ENCODE measurements around the gene ARMC3. TPM values are rescaled to one million over a fixed set of nuclear protein-coding genes. Genes with fewer than 3 reads are reported as not detected.

Gene ARMC3
- total and polyA plus RNA-seq, 9 of the 15 experiments (the other 6 are each of a cell fraction or from before 2014, with no cell fraction given): 0.33 to 1.1 (median 0.62) TPM

DNA sequence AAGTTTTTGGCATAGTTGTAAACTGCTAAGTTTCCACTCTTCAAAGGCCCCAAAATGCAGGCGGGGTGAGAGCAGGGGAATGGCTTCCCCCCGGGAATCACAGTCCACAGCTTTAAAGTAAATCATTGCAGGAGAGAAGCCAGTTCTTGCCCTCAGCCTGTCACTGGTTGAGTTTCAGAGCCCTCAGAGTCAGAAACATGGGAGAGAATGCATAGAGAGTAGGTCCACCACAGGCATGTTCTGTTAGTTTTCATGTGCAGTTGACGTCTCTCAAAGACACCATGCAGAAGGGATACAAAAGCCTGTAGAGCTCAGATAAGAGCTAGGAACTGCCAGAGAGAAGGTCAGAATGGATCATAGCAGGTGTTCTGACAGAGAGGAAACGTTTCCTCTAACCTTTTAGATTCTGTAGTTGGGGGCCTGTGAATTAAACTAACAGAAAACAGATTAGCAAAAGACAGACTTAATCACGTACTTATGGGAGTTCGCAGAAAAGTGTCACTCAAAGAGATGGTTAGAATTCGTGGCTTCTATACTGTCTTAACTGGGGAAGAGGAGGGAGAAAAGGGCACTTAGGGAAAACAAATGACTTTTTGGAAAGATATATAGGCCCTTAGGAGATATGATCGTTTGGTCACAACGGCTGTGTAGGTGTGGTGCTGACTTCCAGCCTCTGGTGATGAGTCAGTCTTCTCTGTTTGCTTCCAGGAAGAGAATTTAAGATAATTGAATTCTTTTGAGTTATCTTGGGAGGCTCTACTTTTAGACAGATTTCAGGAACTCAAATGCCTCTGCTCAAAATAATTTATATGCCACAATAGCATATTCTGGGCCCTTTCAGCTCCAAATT lies 119.6 kb downstream of the ARMC3 start (continued):
- TF ChIP-seq, protein P1, sequence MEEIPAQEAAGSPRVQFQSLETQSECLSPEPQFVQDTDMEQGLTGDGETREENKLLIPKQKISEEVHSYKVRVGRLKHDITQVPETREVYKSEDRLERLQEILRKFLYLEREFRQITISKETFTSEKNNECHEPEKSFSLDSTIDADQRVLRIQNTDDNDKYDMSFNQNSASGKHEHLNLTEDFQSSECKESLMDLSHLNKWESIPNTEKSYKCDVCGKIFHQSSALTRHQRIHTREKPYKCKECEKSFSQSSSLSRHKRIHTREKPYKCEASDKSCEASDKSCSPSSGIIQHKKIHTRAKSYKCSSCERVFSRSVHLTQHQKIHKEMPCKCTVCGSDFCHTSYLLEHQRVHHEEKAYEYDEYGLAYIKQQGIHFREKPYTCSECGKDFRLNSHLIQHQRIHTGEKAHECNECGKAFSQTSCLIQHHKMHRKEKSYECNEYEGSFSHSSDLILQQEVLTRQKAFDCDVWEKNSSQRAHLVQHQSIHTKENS (CRISPR knock-in tag; IDR thresholded peaks at IDR 0.05): no peak
- TF ChIP-seq, protein P2, sequence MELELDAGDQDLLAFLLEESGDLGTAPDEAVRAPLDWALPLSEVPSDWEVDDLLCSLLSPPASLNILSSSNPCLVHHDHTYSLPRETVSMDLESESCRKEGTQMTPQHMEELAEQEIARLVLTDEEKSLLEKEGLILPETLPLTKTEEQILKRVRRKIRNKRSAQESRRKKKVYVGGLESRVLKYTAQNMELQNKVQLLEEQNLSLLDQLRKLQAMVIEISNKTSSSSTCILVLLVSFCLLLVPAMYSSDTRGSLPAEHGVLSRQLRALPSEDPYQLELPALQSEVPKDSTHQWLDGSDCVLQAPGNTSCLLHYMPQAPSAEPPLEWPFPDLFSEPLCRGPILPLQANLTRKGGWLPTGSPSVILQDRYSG (tag; conservative IDR thresholded peaks at IDR 0.05; ENCODE audit: low read depth): peak; percentile 51; the same call in 1 of the 2 replicates
- TF ChIP-seq ZNF3 (CRISPR knock-in tag; IDR thresholded peaks at IDR 0.05) (no peak), ZNF133 (CRISPR knock-in tag; IDR thresholded peaks at IDR 0.05) (no peak), ZNF644 (tag; IDR thresholded peaks at IDR 0.05; ENCODE audit: low read depth) (peak; percentile 84; the same call in 1 of the 2 replicates), HCFC1 (IDR thresholded peaks at IDR 0.05; ENCODE audit: low read depth, low read length) (no peak), NFRKB (IDR thresholded peaks at IDR 0.05; ENCODE audit: low read depth) (peak; percentile 86; the same call in 1 of the 2 replicates), ZNF695 (CRISPR knock-in tag; IDR thresholded peaks at IDR 0.05) (no peak), HOXB6 (CRISPR knock-in tag; IDR thresholded peaks at IDR 0.05; ENCODE audit: borderline replicate concordance) (no peak), ZNF707 (CRISPR knock-in tag; conservative IDR thresholded peaks at IDR 0.05) (no peak), HMGN3 (IDR thresholded peaks at IDR 0.05; ENCODE audit: borderline replicate concordance, extremely low read depth, insufficient read length, low read depth, low read length) (no peak), ZNF431 (CRISPR knock-in tag; IDR thresholded peaks at IDR 0.05) (no peak), SMAD4 (CRISPR knock-in tag; conservative IDR thresholded peaks at IDR 0.05) (peak; percentile 74; the same call in 1 of the 2 replicates)
- TF ChIP-seq, protein P3, sequence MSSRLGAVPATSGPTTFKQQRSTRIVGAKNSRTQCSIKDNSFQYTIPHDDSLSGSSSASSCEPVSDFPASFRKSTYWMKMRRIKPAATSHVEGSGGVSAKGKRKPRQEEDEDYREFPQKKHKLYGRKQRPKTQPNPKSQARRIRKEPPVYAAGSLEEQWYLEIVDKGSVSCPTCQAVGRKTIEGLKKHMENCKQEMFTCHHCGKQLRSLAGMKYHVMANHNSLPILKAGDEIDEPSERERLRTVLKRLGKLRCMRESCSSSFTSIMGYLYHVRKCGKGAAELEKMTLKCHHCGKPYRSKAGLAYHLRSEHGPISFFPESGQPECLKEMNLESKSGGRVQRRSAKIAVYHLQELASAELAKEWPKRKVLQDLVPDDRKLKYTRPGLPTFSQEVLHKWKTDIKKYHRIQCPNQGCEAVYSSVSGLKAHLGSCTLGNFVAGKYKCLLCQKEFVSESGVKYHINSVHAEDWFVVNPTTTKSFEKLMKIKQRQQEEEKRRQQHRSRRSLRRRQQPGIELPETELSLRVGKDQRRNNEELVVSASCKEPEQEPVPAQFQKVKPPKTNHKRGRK (tag; IDR thresholded peaks at IDR 0.05): no peak
- TF ChIP-seq, protein P4, sequence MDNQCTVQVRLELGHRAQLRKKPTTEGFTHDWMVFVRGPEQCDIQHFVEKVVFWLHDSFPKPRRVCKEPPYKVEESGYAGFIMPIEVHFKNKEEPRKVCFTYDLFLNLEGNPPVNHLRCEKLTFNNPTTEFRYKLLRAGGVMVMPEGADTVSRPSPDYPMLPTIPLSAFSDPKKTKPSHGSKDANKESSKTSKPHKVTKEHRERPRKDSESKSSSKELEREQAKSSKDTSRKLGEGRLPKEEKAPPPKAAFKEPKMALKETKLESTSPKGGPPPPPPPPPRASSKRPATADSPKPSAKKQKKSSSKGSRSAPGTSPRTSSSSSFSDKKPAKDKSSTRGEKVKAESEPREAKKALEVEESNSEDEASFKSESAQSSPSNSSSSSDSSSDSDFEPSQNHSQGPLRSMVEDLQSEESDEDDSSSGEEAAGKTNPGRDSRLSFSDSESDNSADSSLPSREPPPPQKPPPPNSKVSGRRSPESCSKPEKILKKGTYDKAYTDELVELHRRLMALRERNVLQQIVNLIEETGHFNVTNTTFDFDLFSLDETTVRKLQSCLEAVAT (IDR thresholded peaks at IDR 0.05): peak in 1 of 2 experiments; percentile 65; a peak in 2 of 4 replicates
- TF ChIP-seq, protein P5, sequence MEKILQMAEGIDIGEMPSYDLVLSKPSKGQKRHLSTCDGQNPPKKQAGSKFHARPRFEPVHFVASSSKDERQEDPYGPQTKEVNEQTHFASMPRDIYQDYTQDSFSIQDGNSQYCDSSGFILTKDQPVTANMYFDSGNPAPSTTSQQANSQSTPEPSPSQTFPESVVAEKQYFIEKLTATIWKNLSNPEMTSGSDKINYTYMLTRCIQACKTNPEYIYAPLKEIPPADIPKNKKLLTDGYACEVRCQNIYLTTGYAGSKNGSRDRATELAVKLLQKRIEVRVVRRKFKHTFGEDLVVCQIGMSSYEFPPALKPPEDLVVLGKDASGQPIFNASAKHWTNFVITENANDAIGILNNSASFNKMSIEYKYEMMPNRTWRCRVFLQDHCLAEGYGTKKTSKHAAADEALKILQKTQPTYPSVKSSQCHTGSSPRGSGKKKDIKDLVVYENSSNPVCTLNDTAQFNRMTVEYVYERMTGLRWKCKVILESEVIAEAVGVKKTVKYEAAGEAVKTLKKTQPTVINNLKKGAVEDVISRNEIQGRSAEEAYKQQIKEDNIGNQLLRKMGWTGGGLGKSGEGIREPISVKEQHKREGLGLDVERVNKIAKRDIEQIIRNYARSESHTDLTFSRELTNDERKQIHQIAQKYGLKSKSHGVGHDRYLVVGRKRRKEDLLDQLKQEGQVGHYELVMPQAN (IDR thresholded peaks at IDR 0.05; ENCODE audit: borderline replicate concordance): no peak
- TF ChIP-seq, protein P6, sequence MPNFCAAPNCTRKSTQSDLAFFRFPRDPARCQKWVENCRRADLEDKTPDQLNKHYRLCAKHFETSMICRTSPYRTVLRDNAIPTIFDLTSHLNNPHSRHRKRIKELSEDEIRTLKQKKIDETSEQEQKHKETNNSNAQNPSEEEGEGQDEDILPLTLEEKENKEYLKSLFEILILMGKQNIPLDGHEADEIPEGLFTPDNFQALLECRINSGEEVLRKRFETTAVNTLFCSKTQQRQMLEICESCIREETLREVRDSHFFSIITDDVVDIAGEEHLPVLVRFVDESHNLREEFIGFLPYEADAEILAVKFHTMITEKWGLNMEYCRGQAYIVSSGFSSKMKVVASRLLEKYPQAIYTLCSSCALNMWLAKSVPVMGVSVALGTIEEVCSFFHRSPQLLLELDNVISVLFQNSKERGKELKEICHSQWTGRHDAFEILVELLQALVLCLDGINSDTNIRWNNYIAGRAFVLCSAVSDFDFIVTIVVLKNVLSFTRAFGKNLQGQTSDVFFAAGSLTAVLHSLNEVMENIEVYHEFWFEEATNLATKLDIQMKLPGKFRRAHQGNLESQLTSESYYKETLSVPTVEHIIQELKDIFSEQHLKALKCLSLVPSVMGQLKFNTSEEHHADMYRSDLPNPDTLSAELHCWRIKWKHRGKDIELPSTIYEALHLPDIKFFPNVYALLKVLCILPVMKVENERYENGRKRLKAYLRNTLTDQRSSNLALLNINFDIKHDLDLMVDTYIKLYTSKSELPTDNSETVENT (CRISPR knock-in tag; IDR thresholded peaks at IDR 0.05): no peak

All from K562 (cell line).